Neural crest cell (in vitro differentiated cells): ENCODE results near the gene DNAH14. TPM values are rescaled to one million over a fixed set of nuclear protein-coding genes. Genes with fewer than 3 reads are reported as not detected.

Experiments used
- DNase-seq: peaks from one replicate; pipeline ENCODE4 v3.0.0; 2021; ENCODE audit warnings: low read depth, mixed read lengths, low spot score
- H3K27ac Mint-ChIP-seq: one replicate; pipeline ENCODE4 v1.8.0; 2021; ENCODE audit warnings: mild to moderate bottlenecking, mixed read lengths; ENCODE audit not compliant: unreplicated experiment
- H3K27me3 Mint-ChIP-seq: 2 replicates; pipeline ENCODE4 v1.8.0; 2021; ENCODE audit warnings: low read depth, mild to moderate bottlenecking, mixed read lengths
- H3K36me3 Mint-ChIP-seq: 2 replicates; pipeline ENCODE4 v1.8.0; 2021; ENCODE audit warnings: low read depth, mild to moderate bottlenecking, mixed read lengths
- H3K4me1 Mint-ChIP-seq: 2 replicates; pipeline ENCODE4 v1.8.0; 2021; ENCODE audit warnings: mixed read lengths
- H3K4me3 Mint-ChIP-seq: one replicate; pipeline ENCODE4 v1.8.0; 2021; ENCODE audit warnings: mild to moderate bottlenecking, mixed read lengths
- H3K9me3 Mint-ChIP-seq: 2 replicates; pipeline ENCODE4 v1.8.0; 2021; ENCODE audit warnings: mixed read lengths
- total RNA-seq: library from RNA; stranded (reverse); gene quantifications from 2 replicates; pipeline ENCODE4 v1.2.1, GENCODE V29; 2021
- TF ChIP-seq, protein P1 (sequence below): fragments of 200-600 bp; sonication (generic); conservative IDR thresholded peaks from 2 replicates; pipeline ENCODE4 v1.5.0; 2021; ENCODE audit warnings: antibody characterized with exemption, mild to moderate bottlenecking

Gene DNAH14
- total RNA-seq, 1 donor from 2014 or later: 31.0 TPM

DNA sequence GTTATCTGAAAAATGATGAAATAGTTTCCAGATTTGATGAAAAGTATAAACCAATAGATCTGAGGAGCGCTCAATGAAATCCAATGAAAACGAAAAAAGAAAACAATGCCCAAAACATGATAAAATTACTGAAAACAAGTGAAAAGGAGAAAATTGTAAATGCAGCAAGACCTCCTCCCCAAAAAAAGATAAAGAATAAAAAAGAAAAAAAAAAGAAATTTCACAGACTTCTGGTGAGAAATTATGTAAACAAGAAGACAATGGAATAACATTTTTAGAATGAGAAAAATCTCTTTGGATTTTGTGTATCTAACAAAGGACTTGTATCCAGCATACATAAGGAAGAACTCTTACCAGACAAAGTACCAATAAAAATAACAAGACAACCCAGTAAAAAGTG is 134.2 kb downstream of the DNAH14 start:
- Mint-ChIP-seq H3K36me3 (peaks cover 43% of the 10 kb centered on the region), H3K9me3 (peaks cover 37% of the 10 kb centered on the region), H3K27me3 (no peaks in the 10 kb centered on the region), H3K4me1 (no peaks in the 10 kb centered on the region), H3K27ac (no peak overlapping the region), H3K4me3 (no peak overlapping the region)
- TF ChIP-seq, protein P1, sequence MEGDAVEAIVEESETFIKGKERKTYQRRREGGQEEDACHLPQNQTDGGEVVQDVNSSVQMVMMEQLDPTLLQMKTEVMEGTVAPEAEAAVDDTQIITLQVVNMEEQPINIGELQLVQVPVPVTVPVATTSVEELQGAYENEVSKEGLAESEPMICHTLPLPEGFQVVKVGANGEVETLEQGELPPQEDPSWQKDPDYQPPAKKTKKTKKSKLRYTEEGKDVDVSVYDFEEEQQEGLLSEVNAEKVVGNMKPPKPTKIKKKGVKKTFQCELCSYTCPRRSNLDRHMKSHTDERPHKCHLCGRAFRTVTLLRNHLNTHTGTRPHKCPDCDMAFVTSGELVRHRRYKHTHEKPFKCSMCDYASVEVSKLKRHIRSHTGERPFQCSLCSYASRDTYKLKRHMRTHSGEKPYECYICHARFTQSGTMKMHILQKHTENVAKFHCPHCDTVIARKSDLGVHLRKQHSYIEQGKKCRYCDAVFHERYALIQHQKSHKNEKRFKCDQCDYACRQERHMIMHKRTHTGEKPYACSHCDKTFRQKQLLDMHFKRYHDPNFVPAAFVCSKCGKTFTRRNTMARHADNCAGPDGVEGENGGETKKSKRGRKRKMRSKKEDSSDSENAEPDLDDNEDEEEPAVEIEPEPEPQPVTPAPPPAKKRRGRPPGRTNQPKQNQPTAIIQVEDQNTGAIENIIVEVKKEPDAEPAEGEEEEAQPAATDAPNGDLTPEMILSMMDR: no peak
- no peak for DNase-seq

- H3K9me3 Mint-ChIP-seq: peaks cover 34% of the 10 kb centered on the region
- TF ChIP-seq, protein P1: no peak
- H3K36me3 Mint-ChIP-seq: peaks cover 40% of the 10 kb centered on the region
- no peak overlapping the region for H3K27ac Mint-ChIP-seq
- no peaks in the 10 kb centered on the region for H3K27me3 Mint-ChIP-seq
- H3K4me3 Mint-ChIP-seq: no peak overlapping the region
- H3K4me1 Mint-ChIP-seq: no peaks in the 10 kb centered on the region
- DNase-seq: no peak
Measured at GRCh38 chr1:225070972-225071371, 141.5 kb downstream of the DNAH14 start.

- TF ChIP-seq, protein P1: no peak
- Mint-ChIP-seq H3K36me3 (peaks cover 25% of the 10 kb centered on the region), H3K9me3 (peaks cover 21% of the 10 kb centered on the region), H3K27ac (no peak overlapping the region), H3K27me3 (no peaks in the 10 kb centered on the region), H3K4me1 (no peaks in the 10 kb centered on the region), H3K4me3 (no peak overlapping the region)
- DNase-seq: no peak
Measured at GRCh38 chr1:225097175-225097574, 167.7 kb downstream of the DNAH14 start.

DNA sequence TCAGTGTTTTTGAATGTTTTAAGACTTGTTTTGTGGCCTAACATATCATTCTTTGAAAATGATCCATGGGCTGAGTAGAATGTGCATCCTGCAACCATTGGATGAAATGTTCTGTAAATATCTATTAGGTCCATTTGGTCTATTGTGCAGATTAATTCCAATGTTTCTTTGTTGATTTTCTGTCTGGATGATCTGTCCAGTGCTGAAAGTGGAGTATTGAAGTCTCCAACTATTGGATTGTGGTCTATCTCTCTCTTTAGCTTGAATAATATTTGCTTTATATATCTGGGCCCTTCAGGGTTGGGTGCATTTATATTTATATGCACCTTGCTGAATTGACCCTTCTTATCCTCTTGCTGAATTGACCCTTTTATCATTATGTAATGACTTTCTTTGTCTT is 181.5 kb downstream of the DNAH14 start:
- DNase-seq: no peak
- H3K36me3 Mint-ChIP-seq: peaks cover 20% of the 10 kb centered on the region
- no peaks in the 10 kb centered on the region for H3K4me1 Mint-ChIP-seq
- TF ChIP-seq, protein P1: no peak
- H3K4me3 Mint-ChIP-seq: no peak overlapping the region
- peaks cover 4% of the 10 kb centered on the region for H3K9me3 Mint-ChIP-seq
- H3K27ac Mint-ChIP-seq: no peak overlapping the region
- H3K27me3 Mint-ChIP-seq: no peaks in the 10 kb centered on the region

DNA sequence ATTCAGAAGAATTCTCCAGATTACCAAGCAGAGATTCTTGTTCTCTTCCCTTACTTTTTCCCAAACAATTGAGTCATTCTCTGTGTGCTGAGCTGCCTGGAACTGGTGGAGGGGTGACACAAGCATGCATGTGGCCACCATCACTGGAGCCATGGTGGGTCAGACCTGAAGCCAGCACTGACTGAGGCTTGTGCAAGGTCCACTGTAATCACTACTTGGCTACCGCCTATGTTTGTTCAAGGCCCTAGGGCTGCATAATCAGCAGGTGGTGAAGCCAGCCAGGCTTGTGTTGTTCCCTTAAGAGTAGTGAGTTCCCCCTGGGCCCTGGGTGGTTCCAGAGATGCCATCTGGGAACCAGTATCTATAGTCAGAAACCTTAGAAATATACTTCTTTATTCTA is 183.8 kb downstream of the DNAH14 start:
- Mint-ChIP-seq H3K9me3 (peaks cover 4% of the 10 kb centered on the region), H3K27ac (no peak overlapping the region), H3K36me3 (peaks cover 4% of the 10 kb centered on the region), H3K4me1 (no peaks in the 10 kb centered on the region), H3K4me3 (no peak overlapping the region), H3K27me3 (no peaks in the 10 kb centered on the region)
- TF ChIP-seq, protein P1: no peak
- no peak for DNase-seq
